HCT116 (cell line): Measurements from ENCODE around the gene PRSS33.

Experiments
- EGR1 ChIP-seq: IDR thresholded peaks from 2 replicates; pipeline ENCODE4 v1.6.1; 2012; ENCODE audit warnings: low read depth
- ELF1 ChIP-seq: IDR thresholded peaks from 2 replicates; pipeline ENCODE4 v1.6.1; 2012; ENCODE audit warnings: low read depth, borderline replicate concordance
- EZH2 ChIP-seq: fragments of 200-600 bp; sonication (generic); IDR thresholded peaks from 2 replicates; pipeline ENCODE4 v1.6.1; 2017; ENCODE audit warnings: antibody characterized with exemption, mixed run types
- EZH2phosphoT487 ChIP-seq: fragments of 200-600 bp; IDR thresholded peaks from 2 replicates; pipeline ENCODE4 v1.6.1; 2018; ENCODE audit warnings: antibody characterized with exemption, borderline replicate concordance
- POLR2A ChIP-seq: IDR thresholded peaks from 2 replicates; pipeline ENCODE4 v1.7.0; 2011; ENCODE audit warnings: borderline replicate concordance; ENCODE audit not compliant: insufficient read depth, insufficient read length; ENCODE audit errors: extremely low read depth
- POLR2AphosphoS5 ChIP-seq: IDR thresholded peaks from 2 replicates; pipeline ENCODE4 v1.6.1; 2011; ENCODE audit warnings: mild to moderate bottlenecking, low read depth, low read length, moderate library complexity
- SIN3A ChIP-seq: IDR thresholded peaks from 2 replicates; pipeline ENCODE4 v1.6.1; 2012; ENCODE audit warnings: low read depth
- SP1 ChIP-seq: IDR thresholded peaks from 2 replicates; pipeline ENCODE4 v1.6.1; 2012; ENCODE audit warnings: low read depth
- TF ChIP-seq, protein P1 (sequence below), 3 experiments: fragments of 200-600 bp in 1 of 3; sonication (generic) in 1 of 3; IDR thresholded peaks in 2 of 3; conservative IDR thresholded peaks in 1 of 3; 2 replicates each; pipeline ENCODE4 v1.5.1; 2012 to 2017; ENCODE audit warnings: low read depth in 2 of 3, low read length in 2 of 3, antibody characterized with exemption in 1 of 3, borderline replicate concordance in 1 of 3, control low read depth in 1 of 3, mild to moderate bottlenecking in 1 of 3, mixed read lengths in 1 of 3, mixed run types in 1 of 3, moderate library complexity in 1 of 3; ENCODE audit not compliant: insufficient read depth in 1 of 3
- TF ChIP-seq, protein P2 (sequence below): IDR thresholded peaks from 2 replicates; pipeline ENCODE4 v1.6.1; 2012
- TF ChIP-seq, protein P3 (sequence below): IDR thresholded peaks from 2 replicates; pipeline ENCODE4 v1.6.1; 2012

DNA sequence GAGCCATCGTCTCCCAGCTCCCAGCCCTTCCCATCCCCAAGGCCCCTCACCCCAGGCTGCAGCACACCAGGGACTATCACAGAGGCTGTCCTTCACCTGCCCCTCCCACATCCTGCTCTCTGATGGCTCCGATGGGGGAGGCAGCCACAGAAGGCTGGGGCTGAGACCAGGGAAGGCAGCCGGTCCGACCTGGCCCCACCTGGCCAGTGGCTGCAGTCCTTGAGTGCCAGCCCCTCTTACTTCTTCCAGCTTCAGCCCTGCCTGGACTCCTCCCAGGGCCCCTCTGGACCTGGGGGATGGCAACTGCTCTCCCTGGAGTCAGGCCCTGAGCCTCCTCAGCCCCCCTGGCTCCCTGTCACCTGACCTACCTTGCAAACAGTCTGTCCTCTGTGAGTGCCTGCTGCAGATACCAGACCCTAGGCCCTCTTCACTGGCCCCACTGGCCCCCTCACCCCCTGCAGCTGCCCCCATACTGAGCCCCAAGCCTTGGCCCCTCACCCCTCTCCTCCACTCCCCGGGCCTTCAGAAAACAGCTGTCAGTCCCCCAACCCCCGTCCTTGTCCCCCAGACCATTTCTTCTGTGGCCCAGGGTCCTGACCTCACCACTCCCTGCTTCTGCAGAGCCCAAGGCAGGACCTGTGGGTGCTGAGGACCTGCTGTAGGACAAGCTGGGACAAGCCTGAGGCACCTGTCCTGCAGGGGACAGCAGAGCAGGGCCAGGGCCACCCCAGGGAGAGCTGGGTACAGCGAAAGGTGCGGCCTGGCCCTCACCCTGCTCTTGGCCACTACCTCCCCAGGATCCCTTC, 47.5 kb downstream of the PRSS33 start:
- TF ChIP-seq EGR1, result no peak
- TF ChIP-seq, protein P1, sequence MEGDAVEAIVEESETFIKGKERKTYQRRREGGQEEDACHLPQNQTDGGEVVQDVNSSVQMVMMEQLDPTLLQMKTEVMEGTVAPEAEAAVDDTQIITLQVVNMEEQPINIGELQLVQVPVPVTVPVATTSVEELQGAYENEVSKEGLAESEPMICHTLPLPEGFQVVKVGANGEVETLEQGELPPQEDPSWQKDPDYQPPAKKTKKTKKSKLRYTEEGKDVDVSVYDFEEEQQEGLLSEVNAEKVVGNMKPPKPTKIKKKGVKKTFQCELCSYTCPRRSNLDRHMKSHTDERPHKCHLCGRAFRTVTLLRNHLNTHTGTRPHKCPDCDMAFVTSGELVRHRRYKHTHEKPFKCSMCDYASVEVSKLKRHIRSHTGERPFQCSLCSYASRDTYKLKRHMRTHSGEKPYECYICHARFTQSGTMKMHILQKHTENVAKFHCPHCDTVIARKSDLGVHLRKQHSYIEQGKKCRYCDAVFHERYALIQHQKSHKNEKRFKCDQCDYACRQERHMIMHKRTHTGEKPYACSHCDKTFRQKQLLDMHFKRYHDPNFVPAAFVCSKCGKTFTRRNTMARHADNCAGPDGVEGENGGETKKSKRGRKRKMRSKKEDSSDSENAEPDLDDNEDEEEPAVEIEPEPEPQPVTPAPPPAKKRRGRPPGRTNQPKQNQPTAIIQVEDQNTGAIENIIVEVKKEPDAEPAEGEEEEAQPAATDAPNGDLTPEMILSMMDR (IDR thresholded peaks at IDR 0.05 in 2 of 3, conservative IDR thresholded peaks at IDR 0.05 in 1 of 3; ENCODE audit: borderline replicate concordance in 1 of 3, insufficient read depth in 1 of 3, low read depth in 2 of 3, low read length in 2 of 3), result no peak
- TF ChIP-seq POLR2A, result no peak
- TF ChIP-seq, protein P2, sequence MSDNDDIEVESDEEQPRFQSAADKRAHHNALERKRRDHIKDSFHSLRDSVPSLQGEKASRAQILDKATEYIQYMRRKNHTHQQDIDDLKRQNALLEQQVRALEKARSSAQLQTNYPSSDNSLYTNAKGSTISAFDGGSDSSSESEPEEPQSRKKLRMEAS, result no peak
- no peak for TF ChIP-seq EZH2
- TF ChIP-seq POLR2AphosphoS5, result no peak
- TF ChIP-seq, protein P3, sequence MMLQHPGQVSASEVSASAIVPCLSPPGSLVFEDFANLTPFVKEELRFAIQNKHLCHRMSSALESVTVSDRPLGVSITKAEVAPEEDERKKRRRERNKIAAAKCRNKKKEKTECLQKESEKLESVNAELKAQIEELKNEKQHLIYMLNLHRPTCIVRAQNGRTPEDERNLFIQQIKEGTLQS, result no peak
- TF ChIP-seq SP1, result no peak
- TF ChIP-seq SIN3A, result no peak
- no peak for TF ChIP-seq EZH2phosphoT487
- TF ChIP-seq ELF1, result no peak
